ENCODE results near the gene LCN12.

Gene LCN12

DNA sequence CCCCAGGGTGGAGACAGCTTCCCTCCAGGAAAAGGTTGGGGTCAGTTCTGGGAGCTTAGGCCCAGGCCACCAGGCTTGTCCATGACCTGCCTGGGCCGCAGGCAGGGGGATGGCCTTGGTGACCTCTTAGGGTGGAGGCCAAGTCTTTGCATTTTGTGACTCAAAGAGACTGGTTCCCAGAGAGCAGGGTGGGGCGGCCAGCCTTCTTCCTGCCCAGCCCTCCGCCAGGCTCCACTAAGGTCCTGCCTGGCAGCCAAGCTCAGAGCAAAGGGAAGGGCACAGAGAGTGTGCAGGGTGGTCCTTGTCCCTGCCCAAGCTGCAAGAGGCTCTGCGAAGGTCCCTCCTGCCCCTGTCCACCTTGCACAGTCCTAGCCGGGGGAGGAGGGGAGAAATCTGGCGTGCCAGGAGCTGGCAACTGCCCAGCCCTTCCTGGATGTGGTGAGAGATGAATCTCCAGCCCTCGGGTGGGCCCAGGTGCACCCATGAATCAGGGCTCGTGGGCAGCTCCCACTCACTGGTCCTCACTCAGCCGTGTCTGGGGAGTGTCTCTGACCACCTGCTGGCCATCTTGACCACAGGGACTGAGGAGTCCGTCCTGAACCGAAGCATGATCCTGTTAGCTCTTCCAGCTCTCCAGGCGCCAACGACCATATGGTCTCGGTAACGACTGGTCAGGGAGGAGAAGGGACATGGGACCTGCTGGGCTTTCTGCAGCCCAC, 22.9 kb downstream of the LCN12 start:
- DNase-seq: peak in 1 of 14 donors; percentile 62

DNA sequence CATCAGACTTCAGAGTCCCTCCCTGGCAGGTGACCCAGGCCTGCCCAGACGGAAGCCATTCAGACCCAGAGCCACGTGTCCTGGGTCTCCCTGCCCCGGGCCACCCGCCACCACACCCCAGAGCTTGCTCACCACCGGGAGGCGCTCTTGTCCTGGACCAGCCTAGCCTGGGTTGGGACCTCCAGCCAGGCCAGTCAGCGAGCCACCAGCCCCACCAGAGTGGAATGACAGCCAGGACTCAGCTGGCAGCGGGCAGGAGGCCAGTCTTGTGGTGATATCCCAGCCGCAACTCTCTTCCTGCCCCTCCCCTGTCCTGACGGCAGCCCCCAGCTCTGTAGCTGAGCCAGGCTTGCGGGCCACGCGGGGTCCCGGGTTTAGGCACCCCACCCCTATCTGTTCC, 23.6 kb downstream of the LCN12 start:
- peak in 12 of 14 donors; percentile 35 to 81 (median 62) for DNase-seq

- peak in 13 of 14 donors; percentile 61 to 96 (median 92) for DNase-seq
Measured at GRCh38 chr9:136977223-136977622, 25.1 kb downstream of the LCN12 start, which contains the start of gene PTGDS. Gene PTGDS (plus strand): TSS chr9:136977504. CDS start chr9:136977579, 75 bp downstream.

GRCh38 chr9:136977649-136978072, 25.6 kb downstream of the LCN12 start:
- no peak for DNase-seq

- DNase-seq: peak; percentile 36 to 94 (median 86)
Measured at GRCh38 chr9:136978073-136978864, 26.2 kb downstream of the LCN12 start.

DNA sequence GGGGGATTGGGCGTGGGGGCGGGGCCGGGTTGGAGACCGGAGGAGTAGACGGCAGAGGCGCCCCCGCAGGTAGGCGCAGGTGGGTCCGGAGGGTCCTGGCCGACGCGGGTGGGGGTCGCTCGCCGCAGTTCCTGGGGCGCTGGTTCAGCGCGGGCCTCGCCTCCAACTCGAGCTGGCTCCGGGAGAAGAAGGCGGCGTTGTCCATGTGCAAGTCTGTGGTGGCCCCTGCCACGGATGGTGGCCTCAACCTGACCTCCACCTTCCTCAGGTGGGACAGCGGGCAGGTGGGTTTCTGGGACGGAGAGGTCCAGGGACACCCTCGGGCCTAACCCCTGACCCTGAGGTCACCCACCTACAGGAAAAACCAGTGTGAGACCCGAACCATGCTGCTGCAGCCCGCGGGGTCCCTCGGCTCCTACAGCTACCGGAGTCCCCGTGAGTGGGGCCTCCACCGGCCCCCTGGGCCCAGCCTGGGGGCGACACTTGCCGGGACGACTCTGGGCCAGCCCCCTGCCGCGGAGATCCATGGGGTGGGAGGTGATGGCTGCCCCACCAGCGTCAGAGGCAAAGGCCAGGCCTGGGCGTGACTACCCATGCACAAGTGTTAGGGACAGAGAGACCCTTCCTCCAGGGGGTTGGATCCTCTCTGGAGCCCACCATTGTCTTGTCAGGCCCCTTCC, 26.9 kb downstream of the LCN12 start:
- peak in 1 of 14 donors; percentile 34 for DNase-seq

GRCh38 chr9:136979769-136980587, 27.9 kb downstream of the LCN12 start:
- peak in 1 of 14 donors; percentile 50 for DNase-seq

DNA sequence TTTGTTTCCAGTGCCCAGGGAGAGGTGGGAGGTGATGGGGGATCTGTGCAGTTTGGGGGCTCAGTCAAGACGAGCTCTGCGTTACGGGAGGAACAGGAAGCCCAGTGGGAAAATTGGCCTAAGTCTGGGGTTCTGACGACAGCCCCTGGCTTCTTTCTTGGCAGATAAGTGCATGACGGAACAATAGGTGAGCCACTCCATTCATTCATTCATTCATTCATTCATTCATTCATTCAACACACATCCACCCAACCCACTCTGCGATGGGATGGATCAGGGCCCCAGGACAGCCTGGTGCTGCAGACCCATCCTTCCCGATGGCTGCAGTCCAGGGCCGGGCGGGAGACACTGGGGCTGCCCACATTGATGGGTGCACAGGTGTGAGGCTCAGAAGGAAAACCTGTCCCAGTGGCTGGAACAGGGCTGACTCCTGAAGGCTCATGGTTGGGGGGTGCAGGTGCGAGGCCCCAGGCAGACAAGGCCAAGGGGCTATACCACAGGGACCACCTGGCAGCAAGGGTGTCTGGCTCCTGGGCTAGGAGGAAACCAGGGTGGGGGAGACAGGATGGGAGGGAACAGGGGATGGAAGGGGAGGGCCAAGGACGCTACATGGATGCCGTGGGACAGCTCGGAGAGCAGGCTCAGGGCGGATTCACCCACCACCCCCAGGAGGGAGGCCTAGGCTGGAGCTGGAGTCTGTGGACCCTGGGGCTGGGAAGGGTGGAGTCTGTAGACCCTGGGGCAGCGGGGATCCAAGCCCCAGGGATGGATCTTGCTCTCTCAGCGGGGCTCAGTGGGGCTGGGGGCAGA, 28.8 kb downstream of the LCN12 start:
- peak in 1 of 14 donors; percentile 56 for DNase-seq

DNA sequence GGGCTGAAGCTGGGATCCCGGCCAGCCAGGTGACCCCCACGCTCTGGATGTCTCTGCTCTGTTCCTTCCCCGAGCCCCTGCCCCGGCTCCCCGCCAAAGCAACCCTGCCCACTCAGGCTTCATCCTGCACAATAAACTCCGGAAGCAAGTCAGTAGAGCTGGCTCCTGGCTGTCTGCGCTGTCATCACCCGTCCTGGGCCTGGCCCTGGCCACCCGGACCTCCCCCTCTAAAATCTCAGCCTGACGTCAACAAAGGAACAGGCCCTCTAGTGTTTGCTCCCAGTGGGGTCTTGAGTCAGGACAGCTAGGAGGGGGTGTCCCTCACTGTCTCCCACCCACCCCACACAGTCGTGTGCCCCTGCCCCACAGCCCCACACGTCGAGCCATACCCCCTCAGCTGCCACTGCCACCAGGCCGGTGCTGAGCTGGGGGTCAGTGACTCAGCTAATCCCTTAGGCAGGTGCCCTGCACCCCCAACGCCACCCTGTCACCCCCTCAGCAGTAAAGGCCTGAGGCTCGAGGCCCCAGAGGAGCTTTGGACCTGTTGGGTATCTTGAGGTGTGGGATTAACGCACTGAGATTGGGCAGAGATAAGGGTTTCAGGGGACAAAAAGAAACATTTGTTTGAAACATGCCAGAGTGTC, 29.6 kb downstream of the LCN12 start:
- DNase-seq: peak in 11 of 14 donors; percentile 34 to 83 (median 77)

DNA sequence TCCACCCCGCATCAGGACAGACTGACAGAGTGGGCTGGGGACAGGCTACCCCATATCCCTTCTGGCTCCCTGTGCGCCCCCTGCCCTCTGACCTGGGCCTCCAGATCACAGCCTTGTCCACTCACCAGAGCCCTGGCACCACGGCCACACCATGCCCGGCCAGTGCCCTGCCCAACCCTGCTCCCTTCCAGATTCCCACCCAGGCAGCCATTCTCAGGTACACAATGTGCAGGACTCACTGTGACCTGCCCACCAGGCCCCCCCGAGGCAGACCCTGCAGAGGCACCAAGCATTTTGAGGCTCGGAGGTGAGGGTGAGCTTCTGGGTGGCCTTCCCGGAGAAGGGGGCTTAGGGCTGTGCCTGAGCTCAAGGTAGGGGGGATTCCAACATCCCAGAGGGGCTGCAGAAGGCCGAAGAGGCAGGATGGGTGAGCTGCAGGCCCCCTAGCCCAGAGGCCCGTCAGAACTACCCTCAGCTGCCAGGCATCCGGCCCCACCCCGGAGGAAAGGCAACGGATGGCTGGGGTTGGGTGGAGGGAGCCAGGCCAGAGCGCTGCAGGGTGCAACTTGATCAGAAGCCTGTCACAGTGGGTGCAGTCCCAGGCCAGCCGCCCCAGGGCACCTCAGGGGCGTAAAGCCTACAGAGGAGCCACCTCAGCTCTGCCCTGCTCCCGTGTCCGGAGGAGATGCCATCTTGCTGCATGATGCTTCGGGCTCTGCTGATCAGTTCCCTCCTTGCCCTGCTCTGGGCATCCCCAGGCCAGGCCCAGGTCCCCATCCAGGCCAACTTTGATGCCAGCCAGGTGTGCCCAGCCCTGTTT, 30.4 kb downstream of the LCN12 start, which contains the start of gene LCNL1:
Gene LCNL1, plus strand, starts transcription at position 762 of the 820 bp plus-strand sequence. CDS start 594 bp downstream, outside the sequence.
- peak in 10 of 14 donors; percentile 57 to 83 (median 76) for DNase-seq

DNA sequence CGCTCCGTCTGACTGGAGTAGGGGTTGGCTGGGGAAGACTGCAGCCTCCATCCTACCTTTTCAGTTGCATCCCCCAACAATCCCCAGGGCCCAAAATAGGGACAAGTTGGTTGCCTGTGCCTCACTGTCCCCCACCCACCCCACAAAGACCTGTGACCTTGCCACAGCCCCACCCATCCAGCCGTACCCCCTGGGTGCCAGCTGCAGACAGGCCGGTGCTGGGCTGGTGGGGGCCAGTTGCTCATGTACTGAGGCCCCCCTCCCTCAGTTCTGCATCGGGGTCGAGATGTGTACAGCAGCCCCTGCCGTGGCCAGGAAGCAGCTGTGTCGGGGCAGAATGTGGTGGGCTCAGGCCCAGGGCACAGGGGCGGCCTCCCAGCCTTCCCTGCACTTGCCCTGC, 31.1 kb downstream of the LCN12 start:
- peak in 3 of 14 donors; percentile 60 to 68 (median 65) for DNase-seq

- DNase-seq: peak in 1 of 14 donors; percentile 57
Measured at GRCh38 chr9:136983656-136984314, 31.7 kb downstream of the LCN12 start.

DNA sequence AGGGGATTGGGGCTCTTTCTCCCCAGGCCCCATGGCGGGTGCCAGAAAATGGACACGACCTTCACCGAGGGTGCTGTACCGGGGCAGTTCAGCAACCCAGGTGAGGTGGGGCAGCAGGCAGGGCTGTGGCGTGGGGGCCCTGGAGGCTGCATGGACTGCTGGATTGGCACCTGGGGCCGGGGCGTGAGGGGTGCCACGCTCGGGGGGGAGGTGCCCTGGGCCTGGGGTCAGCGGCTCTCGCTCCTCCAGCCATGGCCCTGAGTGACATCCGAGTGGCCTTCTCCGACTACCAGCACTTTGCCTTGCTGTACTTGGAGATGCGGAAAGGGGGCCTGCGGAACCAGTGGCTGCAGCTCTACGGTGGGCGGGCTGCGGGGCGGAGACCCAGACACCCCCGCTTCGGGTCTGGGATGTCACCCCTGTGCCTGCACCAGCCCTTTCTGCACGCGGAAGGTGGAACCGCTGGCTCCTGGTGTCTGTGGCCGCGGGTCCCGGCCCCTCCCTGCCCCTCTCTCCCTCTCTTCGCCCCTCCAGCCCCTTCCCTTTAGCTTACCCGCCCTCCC, 32.5 kb downstream of the LCN12 start:
- no peak for DNase-seq

DNA sequence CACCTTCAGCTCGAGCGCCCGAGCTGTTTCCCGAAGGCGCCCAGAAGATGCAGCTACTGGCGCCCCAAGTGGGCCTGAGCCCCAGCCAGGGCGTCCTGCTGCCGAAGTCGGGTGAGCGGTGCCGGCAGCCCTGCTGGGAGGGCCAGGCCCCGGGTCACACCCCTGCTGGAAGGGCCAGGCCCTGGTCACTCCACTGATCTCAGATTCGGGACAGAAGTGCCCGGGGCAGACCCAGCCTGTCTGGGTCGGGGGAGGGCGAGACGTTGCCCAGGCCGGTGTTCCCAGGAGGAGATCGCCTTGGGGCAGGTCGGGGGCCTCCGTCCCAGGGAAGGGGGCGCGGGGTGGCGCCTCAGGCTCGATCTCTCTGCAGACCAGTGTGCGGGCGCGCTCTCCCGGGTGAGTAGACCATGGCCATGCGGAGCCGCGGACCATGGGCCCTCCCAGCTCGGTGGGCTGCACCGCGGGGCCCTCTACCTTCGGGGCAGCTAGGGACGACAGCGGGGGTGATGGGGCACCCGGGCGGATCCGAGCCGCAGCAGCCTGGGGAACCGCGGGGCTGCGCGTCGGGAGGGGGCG, 33.0 kb downstream of the LCN12 start:
- DNase-seq: peak in 2 of 14 donors; percentile 26 to 36

GRCh38 chr9:136985853-136986252, 33.8 kb downstream of the LCN12 start:
- no peak for DNase-seq

DNA sequence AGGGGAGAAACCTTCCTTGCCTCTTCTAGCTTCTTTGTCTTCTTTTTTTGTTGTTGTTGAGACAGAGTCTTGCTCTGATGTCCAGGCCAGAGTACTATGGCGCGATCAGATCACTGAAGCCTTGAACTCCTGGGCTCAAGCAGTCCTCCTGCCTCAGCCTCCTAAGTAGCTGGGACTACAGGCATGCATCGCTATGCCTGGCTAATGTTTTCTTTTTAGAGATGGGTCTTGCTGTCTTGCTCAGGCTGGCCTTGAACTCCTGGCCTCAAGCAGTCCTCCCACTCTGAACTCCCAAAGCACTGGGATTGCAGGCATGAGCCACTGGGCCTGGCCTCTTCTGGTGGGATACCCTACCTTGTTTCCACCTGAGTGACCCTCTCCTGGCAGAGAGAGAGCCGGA, 36.8 kb downstream of the LCN12 start:
- DNase-seq: no peak

DNA sequence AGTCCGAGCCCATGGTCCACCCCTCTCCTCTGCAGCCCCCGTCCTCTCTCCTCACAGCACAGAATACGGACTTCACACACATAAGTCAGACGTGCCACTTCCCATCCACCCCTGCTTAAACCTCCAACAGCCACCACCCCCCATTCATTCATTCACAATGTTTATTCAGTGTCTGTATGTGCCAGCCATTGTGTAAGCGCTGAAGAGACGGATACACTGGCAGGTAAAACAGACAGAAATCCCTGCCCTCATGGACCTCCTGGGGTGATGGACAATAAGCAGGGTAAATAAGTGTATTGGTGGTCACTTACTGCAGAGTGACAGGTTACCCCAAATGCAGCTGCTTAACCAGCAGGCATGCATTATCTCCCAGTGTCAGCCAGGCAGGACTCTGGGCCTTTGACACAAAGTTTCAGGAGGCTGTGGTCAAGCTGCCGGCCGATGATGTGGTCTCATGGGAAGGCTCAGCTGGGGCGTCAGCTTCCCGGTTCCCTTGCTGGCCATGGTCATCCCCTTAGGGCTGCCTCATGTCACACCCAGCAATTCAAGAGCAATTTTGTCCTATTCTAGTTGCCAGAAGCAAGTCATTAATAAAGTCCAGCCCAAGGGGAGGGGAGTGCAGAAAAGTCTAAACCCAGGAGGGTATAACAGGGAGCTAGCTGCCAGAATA, 38.3 kb downstream of the LCN12 start:
- no peak for DNase-seq

All from C1 segment of cervical spinal cord (tissue), 14 donors.